ENCODE results near the gene RANBP17.

DNA sequence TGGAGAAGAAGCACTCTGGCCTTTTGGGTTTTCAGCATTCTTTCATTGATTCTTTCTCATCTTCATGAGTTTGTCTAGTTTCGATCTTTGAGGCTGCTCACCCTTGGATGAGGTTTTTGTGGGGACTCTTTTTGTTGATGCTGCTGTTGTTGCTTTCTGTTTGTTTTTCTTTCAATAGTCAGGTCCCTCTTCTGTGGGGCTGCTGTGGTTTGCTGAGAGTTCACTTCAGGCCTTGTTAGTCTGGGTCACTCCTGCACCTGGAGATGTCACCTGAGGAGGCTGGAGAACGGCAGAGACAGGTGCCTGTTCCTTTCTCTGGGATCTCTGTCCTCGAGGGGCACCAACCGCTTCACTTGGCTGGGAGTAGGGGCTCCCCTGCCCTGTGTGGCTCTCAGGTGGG, 14.0 kb downstream of the RANBP17 start:
- no peak for TF ChIP-seq POLR2A (IDR thresholded peaks at IDR 0.05)
- TF ChIP-seq, protein P1, sequence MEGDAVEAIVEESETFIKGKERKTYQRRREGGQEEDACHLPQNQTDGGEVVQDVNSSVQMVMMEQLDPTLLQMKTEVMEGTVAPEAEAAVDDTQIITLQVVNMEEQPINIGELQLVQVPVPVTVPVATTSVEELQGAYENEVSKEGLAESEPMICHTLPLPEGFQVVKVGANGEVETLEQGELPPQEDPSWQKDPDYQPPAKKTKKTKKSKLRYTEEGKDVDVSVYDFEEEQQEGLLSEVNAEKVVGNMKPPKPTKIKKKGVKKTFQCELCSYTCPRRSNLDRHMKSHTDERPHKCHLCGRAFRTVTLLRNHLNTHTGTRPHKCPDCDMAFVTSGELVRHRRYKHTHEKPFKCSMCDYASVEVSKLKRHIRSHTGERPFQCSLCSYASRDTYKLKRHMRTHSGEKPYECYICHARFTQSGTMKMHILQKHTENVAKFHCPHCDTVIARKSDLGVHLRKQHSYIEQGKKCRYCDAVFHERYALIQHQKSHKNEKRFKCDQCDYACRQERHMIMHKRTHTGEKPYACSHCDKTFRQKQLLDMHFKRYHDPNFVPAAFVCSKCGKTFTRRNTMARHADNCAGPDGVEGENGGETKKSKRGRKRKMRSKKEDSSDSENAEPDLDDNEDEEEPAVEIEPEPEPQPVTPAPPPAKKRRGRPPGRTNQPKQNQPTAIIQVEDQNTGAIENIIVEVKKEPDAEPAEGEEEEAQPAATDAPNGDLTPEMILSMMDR (IDR thresholded peaks at IDR 0.05): no peak
